GM12878 (cell line): ENCODE data around the gene TMOD2. TPM values are rescaled to one million over a fixed set of nuclear protein-coding genes. Genes with fewer than 3 reads are reported as not detected.

Experiments
- ATAC-seq: fragments of 200-7000 bp; cut with Tn5 transposase; 3 replicates; pipeline ENCODE4 v1.9.1; 2020; ENCODE audit warnings: mild to moderate bottlenecking, moderate library complexity
- BruUV-seq: library from RNA; stranded (reverse); fragments of 400-500 nt; replicated peaks from 2 replicates; lab custom pipeline; 2021; lab: Mats Ljungman, UMichigan
- CTCF ChIA-PET: fragments of 300-600 bp; sonication (Branson Sonifier 250); formaldehyde crosslinking; extraction: SDS; loops from one replicate; lab custom pipeline; 2021; ENCODE audit warnings: inconsistent platforms; lab: Yijun Ruan, JAX
- POLR2A ChIA-PET: fragments of 350-600 bp; formaldehyde crosslinking; extraction: SDS; loops from one replicate; lab custom pipeline; 2021; ENCODE audit warnings: inconsistent platforms; lab: Charles Lee
- RAD21 ChIA-PET: fragments of 300-600 bp; sonication (Branson Sonifier 250); formaldehyde crosslinking; loops from one replicate; lab custom pipeline; 2023; ENCODE audit warnings: antibody characterized with exemption; ENCODE audit not compliant: unreplicated experiment; lab: Charles Lee
- SMC1A ChIA-PET: fragments of 300-600 bp; sonication (Branson Sonifier 250); formaldehyde crosslinking; loops from one replicate; lab custom pipeline; 2023; ENCODE audit not compliant: unreplicated experiment, uncharacterized antibody; lab: Charles Lee
- DNase-seq: peaks from one replicate; pipeline ENCODE4 v3.0.0-alpha.2; 2011; ENCODE audit warnings: low read depth, low spot score
- FAIRE-seq: peaks from 3 replicates; lab custom pipeline; 2011; peaks lifted over from hg19 to GRCh38; lab: Jason Lieb, UNC
- H2AFZ ChIP-seq: 2 replicates; pipeline ENCODE4 v1.6.0; 2011; ENCODE audit warnings: low read depth, low read length, control low read depth; ENCODE audit not compliant: control insufficient read depth
- H3K27ac ChIP-seq: 2 replicates; pipeline ENCODE4 v1.5.1; 2011; ENCODE audit warnings: control low read depth; ENCODE audit not compliant: control insufficient read depth, insufficient read depth
- H3K27me3 ChIP-seq, 2 experiments: replicated peaks in 1 of 2; 2 replicates each; pipeline versions ENCODE4 v1.6.0 to v1.6.1; 2011; ENCODE audit warnings: low read length in 1 of 2; ENCODE audit not compliant: control insufficient read depth in 2 of 2, insufficient read depth in 2 of 2
- H3K36me3 ChIP-seq, 2 experiments: 2 replicates each; pipeline ENCODE4 v1.5.1; 2011; ENCODE audit warnings: low read length in 1 of 2; ENCODE audit not compliant: control insufficient read depth in 2 of 2, insufficient read depth in 2 of 2
- H3K4me1 ChIP-seq: 2 replicates; pipeline ENCODE4 v1.6.1; 2011; ENCODE audit warnings: mild to moderate bottlenecking, low read length, moderate library complexity, mixed read lengths; ENCODE audit not compliant: control insufficient read depth, insufficient read depth
- H3K4me2 ChIP-seq: 2 replicates; pipeline ENCODE4 v1.6.0; 2011; ENCODE audit warnings: control low read depth; ENCODE audit not compliant: control insufficient read depth, insufficient read depth
- H3K4me3 ChIP-seq: fragments of 200-600 bp; sonication (generic); 2 replicates; pipeline ENCODE4 v1.5.1; 2016
- H3K79me2 ChIP-seq: 2 replicates; pipeline ENCODE4 v1.6.0; 2011; ENCODE audit warnings: low read length; ENCODE audit not compliant: control insufficient read depth, insufficient read depth
- H3K9ac ChIP-seq: 2 replicates; pipeline ENCODE4 v1.8.0; 2011; ENCODE audit warnings: low read length, control low read depth, mixed read lengths; ENCODE audit not compliant: control insufficient read depth, insufficient read depth
- H3K9me3 ChIP-seq: replicated peaks from 3 replicates; pipeline ENCODE4 v1.5.1; 2011; ENCODE audit warnings: mild to moderate bottlenecking, low read length; ENCODE audit not compliant: control insufficient read depth, insufficient read depth
- H4K20me1 ChIP-seq: 2 replicates; pipeline ENCODE4 v1.6.0; 2011; ENCODE audit not compliant: control insufficient read depth, insufficient read depth
- ASH2L ChIP-seq: fragments of 300-600, 200-600 bp; sonication (generic); IDR thresholded peaks from 2 replicates; pipeline ENCODE4 v1.6.1; 2017; ENCODE audit warnings: low read depth, mild to moderate bottlenecking, borderline replicate concordance
- NFXL1 ChIP-seq: fragments of 450-650 bp; IDR thresholded peaks from 2 replicates; pipeline ENCODE4 v1.6.1; 2017; ENCODE audit warnings: antibody characterized with exemption, mild to moderate bottlenecking, borderline replicate concordance
- TAF1 ChIP-seq: IDR thresholded peaks from 2 replicates; pipeline ENCODE4 v1.6.1; 2011; ENCODE audit warnings: mild to moderate bottlenecking, low read depth, low read length, borderline replicate concordance
- WGBS: methylation state at CpG from one replicate; pipeline ENCODE4 v1.1.6; 2016; ENCODE audit warnings: low lambda C conversion rate; ENCODE audit not compliant: insufficient replicate concordance, insufficient coverage; ENCODE audit errors: missing lambda C conversion rate; 5-methylcytosine and 5-hydroxymethylcytosine counted together
- in situ Hi-C: fragments of 300-500 bp; cut with MboI; formaldehyde crosslinking; loops from 9 replicates; pipeline ENCODE4 v1.14.3; 2018; ENCODE audit warnings: mixed read lengths
- intact Hi-C: fragments of 100-400 bp; cut with micrococcal nuclease; formaldehyde crosslinking; loops from one replicate; pipeline ENCODE4 v1.14.2; 2022; ENCODE audit not compliant: unreplicated experiment
- polyA plus RNA-seq, 11 experiments: library from polyadenylated mRNA; depleted of rRNA in 4 of 11; unstranded in 6 of 11; stranded (reverse) in 5 of 11; fragments of >200 nt; fragmentation: Nextera tagmentation in 4 of 11; fragmentation: Illumina TruSeq in 1 of 11; extraction: Ambion mirVana in 4 of 11; extraction: Trizol in 1 of 11; gene quantifications; 1 replicate in 1 of 11; 2 replicates in 10 of 11; pipeline versions ENCODE4 v1.2.1 to v1.2.3, GENCODE V29; 2011 to 2016; ENCODE audit warnings: inconsistent platforms in 2 of 11, missing spikeins in 2 of 11, low read depth in 1 of 11
- total RNA-seq, 4 experiments: library from RNA; depleted of rRNA in 3 of 4; stranded (reverse); fragments of >200 nt in 3 of 4; fragmentation: Illumina TruSeq in 1 of 4; extraction: Trizol in 1 of 4; gene quantifications; 2 replicates each; pipeline versions ENCODE4 v1.2.1 to v1.2.3, GENCODE V29; 2013 to 2021
- TF ChIP-seq, protein P1 (sequence below): fragments of 450-650 bp; IDR thresholded peaks from 2 replicates; pipeline ENCODE4 v1.6.1; 2017; ENCODE audit warnings: borderline replicate concordance
- TF ChIP-seq, protein P2 (sequence below): IDR thresholded peaks from 2 replicates; pipeline ENCODE4 v1.6.1; 2011; ENCODE audit warnings: borderline replicate concordance, low read depth, mild to moderate bottlenecking, moderate library complexity, mixed read lengths, low read length; ENCODE audit not compliant: insufficient read depth; ENCODE audit errors: extremely low read length
- TF ChIP-seq, protein P3 (sequence below): fragments of 450-650 bp; formaldehyde crosslinking; IDR thresholded peaks from 2 replicates; pipeline ENCODE4 v1.4.0; 2020; ENCODE audit warnings: mild to moderate bottlenecking, moderate library complexity
- TF ChIP-seq, protein P4 (sequence below): fragments of 450-650 bp; IDR thresholded peaks from 2 replicates; pipeline ENCODE4 v1.6.1; 2017; ENCODE audit warnings: low read depth, mild to moderate bottlenecking, moderate library complexity
- TF ChIP-seq, protein P5 (sequence below): fragments of 450-650 bp; IDR thresholded peaks from 2 replicates; pipeline ENCODE4 v1.6.1; 2014; ENCODE audit warnings: mild to moderate bottlenecking

The TMOD2 gene
- total and polyA plus RNA-seq, 10 of the 15 experiments (the other 5 are each of a cell fraction or from before 2014, with no cell fraction given) = 0.61 to 15.2 (median 6.3) TPM

DNA sequence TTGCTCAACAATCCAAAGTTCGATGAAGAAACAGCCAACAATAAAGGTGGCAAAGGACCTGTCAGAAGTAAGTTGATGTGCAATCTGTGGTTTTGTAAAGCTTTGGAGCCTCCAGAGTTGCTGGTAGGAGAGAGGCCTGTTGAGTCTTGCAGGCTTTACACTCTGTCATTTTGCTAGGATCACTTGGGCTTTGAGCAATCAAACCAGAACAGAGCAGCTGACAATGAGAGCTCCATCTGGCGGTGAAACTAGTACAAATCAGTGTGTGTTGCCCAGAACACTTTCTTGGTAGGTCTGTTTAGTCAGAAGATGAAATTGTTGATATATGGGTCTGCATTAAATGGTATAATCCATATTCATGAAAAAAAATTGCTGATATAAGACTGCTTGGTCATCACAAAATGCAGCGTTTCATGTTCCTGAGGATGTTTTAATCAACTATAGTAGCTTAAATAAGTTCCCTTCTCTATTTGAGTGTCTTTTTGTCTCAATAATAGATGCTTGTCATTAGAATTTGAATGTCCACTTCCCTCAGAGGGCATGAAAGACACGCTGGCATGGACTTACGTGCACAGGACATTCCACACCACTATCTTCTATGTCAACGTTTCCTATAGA is 25.7 kb downstream of the TMOD2 start (continued):
- TF ChIP-seq, protein P1, sequence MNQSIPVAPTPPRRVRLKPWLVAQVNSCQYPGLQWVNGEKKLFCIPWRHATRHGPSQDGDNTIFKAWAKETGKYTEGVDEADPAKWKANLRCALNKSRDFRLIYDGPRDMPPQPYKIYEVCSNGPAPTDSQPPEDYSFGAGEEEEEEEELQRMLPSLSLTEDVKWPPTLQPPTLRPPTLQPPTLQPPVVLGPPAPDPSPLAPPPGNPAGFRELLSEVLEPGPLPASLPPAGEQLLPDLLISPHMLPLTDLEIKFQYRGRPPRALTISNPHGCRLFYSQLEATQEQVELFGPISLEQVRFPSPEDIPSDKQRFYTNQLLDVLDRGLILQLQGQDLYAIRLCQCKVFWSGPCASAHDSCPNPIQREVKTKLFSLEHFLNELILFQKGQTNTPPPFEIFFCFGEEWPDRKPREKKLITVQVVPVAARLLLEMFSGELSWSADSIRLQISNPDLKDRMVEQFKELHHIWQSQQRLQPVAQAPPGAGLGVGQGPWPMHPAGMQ = no peak
- TF ChIP-seq, protein P2, sequence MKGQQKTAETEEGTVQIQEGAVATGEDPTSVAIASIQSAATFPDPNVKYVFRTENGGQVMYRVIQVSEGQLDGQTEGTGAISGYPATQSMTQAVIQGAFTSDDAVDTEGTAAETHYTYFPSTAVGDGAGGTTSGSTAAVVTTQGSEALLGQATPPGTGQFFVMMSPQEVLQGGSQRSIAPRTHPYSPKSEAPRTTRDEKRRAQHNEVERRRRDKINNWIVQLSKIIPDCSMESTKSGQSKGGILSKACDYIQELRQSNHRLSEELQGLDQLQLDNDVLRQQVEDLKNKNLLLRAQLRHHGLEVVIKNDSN = no peak

DNA sequence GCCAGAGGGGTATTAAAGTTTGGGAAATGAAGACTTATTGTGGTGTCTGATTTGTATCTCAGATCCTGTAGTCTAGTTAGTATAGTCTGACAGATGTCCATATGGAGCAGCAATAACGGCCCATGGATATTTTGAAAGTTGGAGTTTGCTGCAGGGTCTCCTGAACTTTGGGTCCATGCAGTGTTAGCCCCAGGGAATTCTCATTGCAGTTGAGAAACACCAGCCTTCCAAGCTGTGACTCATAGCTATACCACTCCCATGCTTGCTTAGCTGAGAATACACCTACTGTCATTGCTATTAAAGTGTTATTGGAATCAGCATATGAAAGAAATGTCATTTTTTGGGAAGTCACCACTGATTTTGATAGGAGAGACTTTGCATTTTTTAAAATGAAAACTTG is 29.2 kb downstream of the TMOD2 start:
- ATAC-seq (no peak), DNase-seq (no peak)
- TF ChIP-seq, protein P2 = no peak
- TF ChIP-seq, protein P3, sequence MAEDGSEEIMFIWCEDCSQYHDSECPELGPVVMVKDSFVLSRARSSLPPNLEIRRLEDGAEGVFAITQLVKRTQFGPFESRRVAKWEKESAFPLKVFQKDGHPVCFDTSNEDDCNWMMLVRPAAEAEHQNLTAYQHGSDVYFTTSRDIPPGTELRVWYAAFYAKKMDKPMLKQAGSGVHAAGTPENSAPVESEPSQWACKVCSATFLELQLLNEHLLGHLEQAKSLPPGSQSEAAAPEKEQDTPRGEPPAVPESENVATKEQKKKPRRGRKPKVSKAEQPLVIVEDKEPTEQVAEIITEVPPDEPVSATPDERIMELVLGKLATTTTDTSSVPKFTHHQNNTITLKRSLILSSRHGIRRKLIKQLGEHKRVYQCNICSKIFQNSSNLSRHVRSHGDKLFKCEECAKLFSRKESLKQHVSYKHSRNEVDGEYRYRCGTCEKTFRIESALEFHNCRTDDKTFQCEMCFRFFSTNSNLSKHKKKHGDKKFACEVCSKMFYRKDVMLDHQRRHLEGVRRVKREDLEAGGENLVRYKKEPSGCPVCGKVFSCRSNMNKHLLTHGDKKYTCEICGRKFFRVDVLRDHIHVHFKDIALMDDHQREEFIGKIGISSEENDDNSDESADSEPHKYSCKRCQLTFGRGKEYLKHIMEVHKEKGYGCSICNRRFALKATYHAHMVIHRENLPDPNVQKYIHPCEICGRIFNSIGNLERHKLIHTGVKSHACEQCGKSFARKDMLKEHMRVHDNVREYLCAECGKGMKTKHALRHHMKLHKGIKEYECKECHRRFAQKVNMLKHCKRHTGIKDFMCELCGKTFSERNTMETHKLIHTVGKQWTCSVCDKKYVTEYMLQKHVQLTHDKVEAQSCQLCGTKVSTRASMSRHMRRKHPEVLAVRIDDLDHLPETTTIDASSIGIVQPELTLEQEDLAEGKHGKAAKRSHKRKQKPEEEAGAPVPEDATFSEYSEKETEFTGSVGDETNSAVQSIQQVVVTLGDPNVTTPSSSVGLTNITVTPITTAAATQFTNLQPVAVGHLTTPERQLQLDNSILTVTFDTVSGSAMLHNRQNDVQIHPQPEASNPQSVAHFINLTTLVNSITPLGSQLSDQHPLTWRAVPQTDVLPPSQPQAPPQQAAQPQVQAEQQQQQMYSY = no peak
- TF ChIP-seq, protein P4, sequence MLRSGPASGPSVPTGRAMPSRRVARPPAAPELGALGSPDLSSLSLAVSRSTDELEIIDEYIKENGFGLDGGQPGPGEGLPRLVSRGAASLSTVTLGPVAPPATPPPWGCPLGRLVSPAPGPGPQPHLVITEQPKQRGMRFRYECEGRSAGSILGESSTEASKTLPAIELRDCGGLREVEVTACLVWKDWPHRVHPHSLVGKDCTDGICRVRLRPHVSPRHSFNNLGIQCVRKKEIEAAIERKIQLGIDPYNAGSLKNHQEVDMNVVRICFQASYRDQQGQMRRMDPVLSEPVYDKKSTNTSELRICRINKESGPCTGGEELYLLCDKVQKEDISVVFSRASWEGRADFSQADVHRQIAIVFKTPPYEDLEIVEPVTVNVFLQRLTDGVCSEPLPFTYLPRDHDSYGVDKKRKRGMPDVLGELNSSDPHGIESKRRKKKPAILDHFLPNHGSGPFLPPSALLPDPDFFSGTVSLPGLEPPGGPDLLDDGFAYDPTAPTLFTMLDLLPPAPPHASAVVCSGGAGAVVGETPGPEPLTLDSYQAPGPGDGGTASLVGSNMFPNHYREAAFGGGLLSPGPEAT = no peak
- TF ChIP-seq ASH2L = no peak
- no peak for TF ChIP-seq TAF1
- no peak for TF ChIP-seq NFXL1
- TF ChIP-seq, protein P5, sequence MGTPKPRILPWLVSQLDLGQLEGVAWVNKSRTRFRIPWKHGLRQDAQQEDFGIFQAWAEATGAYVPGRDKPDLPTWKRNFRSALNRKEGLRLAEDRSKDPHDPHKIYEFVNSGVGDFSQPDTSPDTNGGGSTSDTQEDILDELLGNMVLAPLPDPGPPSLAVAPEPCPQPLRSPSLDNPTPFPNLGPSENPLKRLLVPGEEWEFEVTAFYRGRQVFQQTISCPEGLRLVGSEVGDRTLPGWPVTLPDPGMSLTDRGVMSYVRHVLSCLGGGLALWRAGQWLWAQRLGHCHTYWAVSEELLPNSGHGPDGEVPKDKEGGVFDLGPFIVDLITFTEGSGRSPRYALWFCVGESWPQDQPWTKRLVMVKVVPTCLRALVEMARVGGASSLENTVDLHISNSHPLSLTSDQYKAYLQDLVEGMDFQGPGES = no peak
- TF ChIP-seq, all 136 proteins: peak for 0
- Histone ChIP-seq H3K4me1 (no peaks in the 10 kb centered on the region), H3K27me3 (no peaks in the 10 kb centered on the region), H3K9ac (no peak overlapping the region), H4K20me1 (no peaks in the 10 kb centered on the region), H2AFZ (no peak overlapping the region), H3K9me3 (peaks cover 3% of the 10 kb centered on the region; the same call in 2 of the 3 replicates), H3K4me3 (no peak overlapping the region), H3K79me2 (no peaks in the 10 kb centered on the region), H3K4me2 (no peak overlapping the region), H3K27ac (no peak overlapping the region), H3K36me3 (no peaks in the 10 kb centered on the region; a peak in 1 of 4 replicates)
- no peak for FAIRE-seq
- CTCF ChIA-PET = interaction anchor here (0.8 to 2.1 kb wide), 3 partner anchors 119 to 283 kb away, joined by 3 to 19 read pairs (median 3); no protein-coding TSS in a partner anchor
- 100% methylated on average over 1 of the region's 1 CpG for WGBS
- SMC1A ChIA-PET = interaction anchor here (1.4 to 1.7 kb wide), 2 partner anchors 131 to 132 kb away, joined by 3 to 4 read pairs; no protein-coding TSS in a partner anchor
- RAD21 ChIA-PET = interaction anchor here (0.7 kb wide), 1 partner anchor 131 kb away, joined by 4 read pairs; no protein-coding TSS in a partner anchor
- no TSS peak for BruUV-seq
- intact Hi-C loops (no loop called here), in situ Hi-C loops (no loop called here)
- POLR2A ChIA-PET = no interaction called here
